Neuronal stem cell (in vitro differentiated cells): ENCODE measurements around the gene LRWD1.
"Not testable (repeated sequence)": the region's sequence is repeated elsewhere in the genome, so short reads cannot be mapped to it uniquely, and the experiment has no call there.

Experiments used
- DNase-seq: peaks from one replicate; pipeline ENCODE4 v3.0.0-alpha.2; 2013; ENCODE audit warnings: low spot score
- H2AFZ ChIP-seq: one replicate; pipeline ENCODE4 v1.6.1; 2013; ENCODE audit warnings: mild to moderate bottlenecking, low read length, inconsistent platforms
- H2AK5ac ChIP-seq: 2 replicates; pipeline ENCODE4 v1.6.1; 2013; ENCODE audit warnings: low read depth, mild to moderate bottlenecking, inconsistent platforms, low read length, moderate library complexity, mixed read lengths
- H2BK120ac ChIP-seq: 2 replicates; pipeline ENCODE4 v1.6.1; 2013; ENCODE audit warnings: low read depth, mild to moderate bottlenecking, inconsistent platforms, low read length, moderate library complexity, mixed read lengths
- H2BK12ac ChIP-seq: one replicate; pipeline ENCODE4 v1.6.1; 2013; ENCODE audit warnings: low read length, inconsistent platforms
- H2BK15ac ChIP-seq: 2 replicates; pipeline ENCODE4 v1.6.1; 2013; ENCODE audit warnings: mild to moderate bottlenecking, low read length, inconsistent platforms, mixed read lengths
- H2BK5ac ChIP-seq: one replicate; pipeline ENCODE4 v1.6.1; 2013; ENCODE audit warnings: inconsistent platforms, mild to moderate bottlenecking, low read length, moderate library complexity
- H3K14ac ChIP-seq: one replicate; pipeline ENCODE4 v1.6.1; 2013; ENCODE audit warnings: low read length, inconsistent platforms
- H3K18ac ChIP-seq: 2 replicates; pipeline ENCODE4 v1.6.1; 2013; ENCODE audit warnings: low read length, inconsistent platforms
- H3K23ac ChIP-seq: 2 replicates; pipeline ENCODE4 v1.6.1; 2013; ENCODE audit warnings: low read depth, mild to moderate bottlenecking, mixed read lengths, low read length, inconsistent platforms; ENCODE audit not compliant: poor library complexity
- H3K27ac ChIP-seq: replicated peaks from 3 replicates; pipeline ENCODE4 v1.5.1; 2013; ENCODE audit warnings: low read length, inconsistent platforms
- H3K27me3 ChIP-seq, 3 experiments: 2 replicates each; pipeline ENCODE4 v1.6.1; 2013; ENCODE audit warnings: low read length in 3 of 3, mild to moderate bottlenecking in 2 of 3, inconsistent platforms in 1 of 3, low read depth in 1 of 3, mixed read lengths in 1 of 3, moderate library complexity in 1 of 3; ENCODE audit not compliant: control insufficient read depth in 3 of 3, insufficient read depth in 3 of 3
- H3K36me3 ChIP-seq, 2 donors: replicated peaks in 1 of 2; 2 replicates each; pipeline ENCODE4 v1.6.1; 2013; ENCODE audit warnings: low read length in 2 of 2; ENCODE audit not compliant: control insufficient read depth in 2 of 2, insufficient read depth in 2 of 2
- H3K4ac ChIP-seq: 2 replicates; pipeline ENCODE4 v1.6.1; 2013; ENCODE audit warnings: inconsistent platforms, mild to moderate bottlenecking, low read length, moderate library complexity
- H3K4me1 ChIP-seq, 2 donors: 1 replicate in 1 of 2; 2 replicates in 1 of 2; pipeline ENCODE4 v1.6.1; 2013; ENCODE audit warnings: low read length in 2 of 2, low read depth in 1 of 2; ENCODE audit not compliant: control insufficient read depth in 2 of 2, insufficient read depth in 1 of 2
- H3K4me2 ChIP-seq: one replicate; pipeline ENCODE4 v1.6.1; 2013; ENCODE audit warnings: mild to moderate bottlenecking, low read length, inconsistent platforms; ENCODE audit not compliant: insufficient read depth, poor library complexity, severe bottlenecking
- H3K4me3 ChIP-seq, 2 donors: 2 replicates each; pipeline ENCODE4 v1.5.1; 2013; ENCODE audit warnings: low read length in 2 of 2, mild to moderate bottlenecking in 2 of 2, inconsistent platforms in 1 of 2, moderate library complexity in 1 of 2
- H3K79me1 ChIP-seq: one replicate; pipeline ENCODE4 v1.6.1; 2013; ENCODE audit warnings: low read depth, mild to moderate bottlenecking, inconsistent platforms, low read length, moderate library complexity
- H3K9ac ChIP-seq: one replicate; pipeline ENCODE4 v1.6.1; 2013; ENCODE audit warnings: mild to moderate bottlenecking, low read depth, low read length, inconsistent platforms; ENCODE audit not compliant: poor library complexity
- H3K9me3 ChIP-seq, 2 donors: replicated peaks in 1 of 2; 2 replicates each; pipeline versions ENCODE3 to v1.6.1; 2013; ENCODE audit warnings: low read length in 2 of 2, mild to moderate bottlenecking in 2 of 2, inconsistent platforms in 1 of 2, low read depth in 1 of 2, mixed read lengths in 1 of 2, moderate library complexity in 1 of 2; ENCODE audit not compliant: control insufficient read depth in 2 of 2, insufficient read depth in 1 of 2
- H4K8ac ChIP-seq: one replicate; pipeline ENCODE4 v1.6.1; 2013; ENCODE audit warnings: low read depth, mild to moderate bottlenecking, inconsistent platforms, low read length, moderate library complexity
- H4K91ac ChIP-seq: one replicate; pipeline ENCODE4 v1.6.1; 2013; ENCODE audit warnings: low read length, low read depth, mild to moderate bottlenecking, inconsistent platforms; ENCODE audit not compliant: poor library complexity
- WGBS, 2 donors: extraction: QIAGEN DNeasy Blood & Tissue Kit; methylation state at CpG; one replicate each; pipeline ENCODE4 v1.1.7; 2013; ENCODE audit warnings: missing lambda C conversion rate in 2 of 2, mixed read lengths in 1 of 2; ENCODE audit not compliant: insufficient read length in 2 of 2, insufficient replicate concordance in 1 of 2; ENCODE audit errors: extremely low coverage in 2 of 2; 5-methylcytosine and 5-hydroxymethylcytosine counted together

LRWD1 gene

DNA sequence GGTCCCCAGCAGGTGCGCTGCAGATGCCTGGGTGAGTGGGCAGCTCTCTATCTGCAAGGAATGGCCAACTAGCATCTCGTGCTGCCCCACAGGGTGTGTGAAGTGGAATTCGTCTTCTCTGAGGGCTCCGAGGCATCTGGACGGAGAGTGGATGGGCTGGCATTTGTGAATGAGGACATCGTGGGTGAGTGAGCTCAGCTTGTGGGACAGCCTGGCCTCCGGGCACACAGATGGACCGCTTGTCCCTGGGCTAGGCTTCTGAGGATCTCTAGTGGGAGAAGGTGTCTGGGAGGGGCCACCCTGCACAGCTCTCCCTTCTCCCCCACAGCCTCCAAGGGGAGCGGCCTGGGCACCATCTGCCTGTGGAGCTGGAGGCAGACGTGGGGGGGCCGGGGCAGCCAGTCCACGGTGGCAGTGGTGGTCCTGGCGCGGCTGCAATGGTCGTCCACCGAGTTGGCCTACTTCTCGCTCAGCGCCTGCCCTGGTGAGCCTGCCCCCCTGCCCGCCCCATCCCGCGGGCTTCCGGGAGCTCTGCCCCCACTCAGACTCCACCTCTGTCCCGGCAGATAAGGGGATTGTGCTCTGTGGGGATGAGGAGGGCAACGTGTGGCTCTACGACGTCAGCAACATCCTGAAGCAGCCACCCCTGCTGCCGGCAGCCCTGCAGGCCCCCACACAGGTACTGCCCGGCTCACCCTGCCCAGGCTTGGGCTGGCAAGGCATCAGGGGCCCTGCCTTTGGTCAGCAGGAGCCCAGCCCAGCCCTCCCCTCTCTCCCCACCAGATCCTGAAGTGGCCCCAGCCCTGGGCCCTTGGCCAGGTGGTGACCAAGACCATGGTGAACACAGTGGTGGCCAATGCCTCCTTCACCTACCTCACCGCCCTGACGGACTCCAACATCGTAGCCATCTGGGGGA lies 7.6 kb downstream of the LRWD1 start:
- H3K27me3 ChIP-seq, result no peaks in the 10 kb centered on the region
- no peak overlapping the region for H4K91ac ChIP-seq
- H3K23ac ChIP-seq, result peak overlapping the region; percentile 80
- H2AFZ ChIP-seq, result no peak overlapping the region
- H3K36me3 ChIP-seq, result peaks cover 20 to 55% of the 10 kb centered on the region in 2 donors
- H4K8ac ChIP-seq, result peak overlapping the region; percentile 65
- H3K4me2 ChIP-seq, result no peak overlapping the region
- no peak overlapping the region for H2BK12ac ChIP-seq
- DNase-seq, result no peak
- no peak overlapping the region for H2BK15ac ChIP-seq
- H3K9ac ChIP-seq, result no peak overlapping the region
- no CpG with 5 or more reads among the region's 31 CpGs for WGBS, 2 donors
- no peak overlapping the region for H2BK120ac ChIP-seq
- no peak overlapping the region for H3K4ac ChIP-seq
- H3K27ac ChIP-seq, result no peak overlapping the region
- peaks cover 9% of the 10 kb centered on the region for H3K79me1 ChIP-seq
- H3K18ac ChIP-seq, result no peak overlapping the region
- no peak overlapping the region for H2AK5ac ChIP-seq
- H3K14ac ChIP-seq, result no peak overlapping the region
- H3K4me3 ChIP-seq, result peak overlapping the region; percentile 2 to 32
- H3K9me3 ChIP-seq, result no peaks in the 10 kb centered on the region
- no peaks in the 10 kb centered on the region for H3K4me1 ChIP-seq
- H2BK5ac ChIP-seq, result no peak overlapping the region

DNA sequence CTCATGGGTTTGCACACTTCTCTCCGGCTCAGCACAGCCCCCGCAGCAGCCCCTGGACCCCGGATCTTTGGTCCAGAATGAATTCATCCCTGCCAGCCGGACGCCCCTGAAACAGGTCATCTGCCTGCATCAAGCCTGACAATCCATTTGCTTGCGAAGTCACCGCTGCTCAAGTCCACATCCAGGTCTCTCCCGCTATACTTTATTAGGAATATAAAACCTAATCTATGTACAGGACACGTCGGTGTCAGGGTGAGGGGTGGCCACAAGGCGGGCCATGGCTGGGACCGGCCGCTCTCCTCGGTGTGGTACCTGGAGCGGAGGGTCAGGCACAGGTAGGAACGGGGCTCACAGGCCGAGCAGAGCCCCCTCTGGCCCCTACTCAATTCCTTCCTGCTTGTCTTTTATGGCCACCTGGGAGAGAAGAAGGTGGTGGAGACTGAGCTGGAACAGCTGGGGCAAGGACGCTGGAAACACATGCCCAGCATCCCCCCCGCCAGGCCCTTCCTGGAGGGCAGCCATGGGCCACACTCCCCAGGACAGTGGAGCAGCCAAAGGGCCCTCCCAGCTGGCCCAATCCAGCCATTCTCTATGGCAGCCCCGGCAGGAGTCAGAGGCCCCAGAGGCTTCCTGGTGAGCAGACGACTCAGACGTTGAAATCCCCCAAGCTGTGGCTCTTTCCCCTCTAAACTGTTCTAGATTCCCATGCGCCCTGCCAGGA lies 8.6 kb downstream of the LRWD1 start:
- Histone ChIP-seq H4K91ac (no peak overlapping the region), H2BK12ac (no peak overlapping the region), H3K14ac (no peak overlapping the region), H3K9ac (no peak overlapping the region), H2BK5ac (no peak overlapping the region), H3K23ac (no peak overlapping the region), H3K4me2 (no peak overlapping the region), H4K8ac (no peak overlapping the region), H3K9me3 (no peaks in the 10 kb centered on the region), H3K27ac (no peak overlapping the region), H3K4ac (no peak overlapping the region), H2AFZ (no peak overlapping the region), H3K36me3 (peaks cover 19 to 44% of the 10 kb centered on the region in 2 donors), H3K27me3 (no peaks in the 10 kb centered on the region), H2BK120ac (no peak overlapping the region), H3K4me3 (no peak overlapping the region), H3K79me1 (peaks cover 4% of the 10 kb centered on the region), H3K18ac (no peak overlapping the region), H2BK15ac (no peak overlapping the region), H2AK5ac (no peak overlapping the region), H3K4me1 (no peaks in the 10 kb centered on the region)
- WGBS, 2 donors, result no CpG with 5 or more reads among the region's 23 CpGs
- DNase-seq, result no peak

GRCh38 chr7:102474116-102474515 lies 9.3 kb downstream of the LRWD1 start:
- H2BK5ac ChIP-seq, H3K9me3 ChIP-seq, H3K4me1 ChIP-seq, H2BK12ac ChIP-seq, H3K14ac ChIP-seq, H3K23ac ChIP-seq, H2BK15ac ChIP-seq, H3K9ac ChIP-seq, H3K27me3 ChIP-seq, H3K18ac ChIP-seq, H3K27ac ChIP-seq, H3K4me2 ChIP-seq, H2AFZ ChIP-seq, DNase-seq, H2BK120ac ChIP-seq, H3K79me1 ChIP-seq, H3K4me3 ChIP-seq, H3K4ac ChIP-seq, H4K8ac ChIP-seq, H2AK5ac ChIP-seq, H4K91ac ChIP-seq: not testable (repeated sequence)
- no CpG with 5 or more reads among the region's 14 CpGs for WGBS, 2 donors
- H3K36me3 ChIP-seq, result peaks cover 16 to 39% of the 10 kb centered on the region in 2 donors
